DND-41 (cell line): ENCODE measurements around the gene TOMM20.
"Not testable (repeated sequence)": the region's sequence is repeated elsewhere in the genome, so short reads cannot be mapped to it uniquely, and the experiment has no call there.

Experiments used
- ATAC-seq: fragments of 200-7000 bp; cut with Tn5 transposase; 3 replicates; pipeline ENCODE4 v1.9.1; 2021; ENCODE audit warnings: low read depth; ENCODE audit not compliant: insufficient read depth
- DNase-seq: peaks from one replicate; pipeline ENCODE4 v3.0.0-alpha.2; 2020
- H2AFZ ChIP-seq: 2 replicates; pipeline ENCODE4 v1.6.0; 2012; ENCODE audit warnings: low read depth, low read length
- H3K27ac ChIP-seq: 2 replicates; pipeline ENCODE4 v1.5.1; 2012; ENCODE audit warnings: low read length, inconsistent platforms
- H3K27me3 ChIP-seq: fragments of 200-600 bp; sonication (generic); 2 replicates; pipeline ENCODE4 v1.6.0; 2012; ENCODE audit warnings: low read length, mild to moderate bottlenecking, inconsistent platforms; ENCODE audit not compliant: insufficient read depth, poor library complexity
- H3K36me3 ChIP-seq: 2 replicates; pipeline ENCODE4 v1.5.1; 2012; ENCODE audit warnings: low read length, inconsistent platforms; ENCODE audit not compliant: insufficient read depth
- H3K4me1 ChIP-seq: 2 replicates; pipeline ENCODE4 v1.5.1; 2012; ENCODE audit warnings: mild to moderate bottlenecking, low read length; ENCODE audit not compliant: insufficient read depth
- H3K4me2 ChIP-seq: 2 replicates; pipeline ENCODE4 v1.6.0; 2012; ENCODE audit warnings: mild to moderate bottlenecking, moderate library complexity, low read length, inconsistent platforms; ENCODE audit not compliant: insufficient read depth
- H3K4me3 ChIP-seq, 2 experiments: fragments of 200-600 bp in 1 of 2; shearing (Covaris generic) in 1 of 2; 2 replicates each; pipeline ENCODE4 v1.5.1; 2012 to 2016; ENCODE audit warnings: inconsistent platforms in 2 of 2, low read length in 2 of 2, mild to moderate bottlenecking in 2 of 2, low read depth in 1 of 2, moderate library complexity in 1 of 2
- H3K79me2 ChIP-seq: 2 replicates; pipeline ENCODE4 v1.6.0; 2012; ENCODE audit warnings: low read length, inconsistent platforms; ENCODE audit not compliant: insufficient read depth
- H3K9ac ChIP-seq: 2 replicates; pipeline ENCODE4 v1.6.0; 2012; ENCODE audit warnings: low read depth, mild to moderate bottlenecking, inconsistent platforms, low read length, moderate library complexity
- H3K9me3 ChIP-seq: 2 replicates; pipeline ENCODE4 v1.5.1; 2012; ENCODE audit warnings: low read length, moderate library complexity, mild to moderate bottlenecking, inconsistent platforms; ENCODE audit not compliant: insufficient read depth, severe bottlenecking
- H4K20me1 ChIP-seq: 2 replicates; pipeline ENCODE4 v1.6.0; 2012; ENCODE audit warnings: low read length; ENCODE audit not compliant: insufficient read depth
- CTCF ChIP-seq: IDR thresholded peaks from 2 replicates; pipeline ENCODE4 v1.5.1; 2012; ENCODE audit warnings: borderline replicate concordance, low read length, moderate library complexity, mild to moderate bottlenecking; ENCODE audit not compliant: poor library complexity, severe bottlenecking; ENCODE audit errors: extremely low read depth
- EZH2 ChIP-seq: IDR thresholded peaks from 3 replicates; pipeline ENCODE4 v1.6.1; 2012; ENCODE audit warnings: borderline replicate concordance, low read depth, mild to moderate bottlenecking, moderate library complexity, low read length, inconsistent platforms; ENCODE audit not compliant: severe bottlenecking

Gene TOMM20

DNA sequence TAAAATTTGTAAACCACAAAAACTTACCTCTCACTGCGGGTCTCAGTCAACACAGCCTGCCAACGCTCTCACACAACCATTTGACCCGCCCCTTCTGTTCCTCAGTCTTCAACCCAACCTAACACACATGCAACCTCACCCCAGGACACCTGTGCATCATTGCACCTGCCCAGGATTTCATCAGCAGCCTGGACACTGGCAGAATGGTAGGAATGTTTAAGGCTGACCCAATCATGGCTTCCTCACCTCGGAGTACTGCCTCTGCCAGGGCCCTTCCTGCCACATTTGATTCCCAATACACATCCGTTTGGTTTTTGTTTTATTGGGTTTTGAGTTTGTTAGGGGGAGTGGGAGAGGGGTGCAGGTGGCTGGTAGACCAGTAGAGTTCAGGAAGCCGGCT, 40.7 kb downstream of the TOMM20 start:
- no peak for ATAC-seq
- no peak overlapping the region for H3K4me3 ChIP-seq
- TF ChIP-seq CTCF (no peak), EZH2 (no peak)
- no peak overlapping the region for H3K27ac ChIP-seq
- H3K4me1 ChIP-seq: peaks cover 16% of the 10 kb centered on the region
- DNase-seq: no peak
- no peaks in the 10 kb centered on the region for H3K79me2 ChIP-seq
- H3K36me3 ChIP-seq: no peaks in the 10 kb centered on the region
- H3K9me3 ChIP-seq: no peaks in the 10 kb centered on the region
- H3K9ac ChIP-seq: no peak overlapping the region
- no peaks in the 10 kb centered on the region for H3K27me3 ChIP-seq
- no peaks in the 10 kb centered on the region for H4K20me1 ChIP-seq
- H2AFZ ChIP-seq: no peak overlapping the region
- H3K4me2 ChIP-seq: no peak overlapping the region

DNA sequence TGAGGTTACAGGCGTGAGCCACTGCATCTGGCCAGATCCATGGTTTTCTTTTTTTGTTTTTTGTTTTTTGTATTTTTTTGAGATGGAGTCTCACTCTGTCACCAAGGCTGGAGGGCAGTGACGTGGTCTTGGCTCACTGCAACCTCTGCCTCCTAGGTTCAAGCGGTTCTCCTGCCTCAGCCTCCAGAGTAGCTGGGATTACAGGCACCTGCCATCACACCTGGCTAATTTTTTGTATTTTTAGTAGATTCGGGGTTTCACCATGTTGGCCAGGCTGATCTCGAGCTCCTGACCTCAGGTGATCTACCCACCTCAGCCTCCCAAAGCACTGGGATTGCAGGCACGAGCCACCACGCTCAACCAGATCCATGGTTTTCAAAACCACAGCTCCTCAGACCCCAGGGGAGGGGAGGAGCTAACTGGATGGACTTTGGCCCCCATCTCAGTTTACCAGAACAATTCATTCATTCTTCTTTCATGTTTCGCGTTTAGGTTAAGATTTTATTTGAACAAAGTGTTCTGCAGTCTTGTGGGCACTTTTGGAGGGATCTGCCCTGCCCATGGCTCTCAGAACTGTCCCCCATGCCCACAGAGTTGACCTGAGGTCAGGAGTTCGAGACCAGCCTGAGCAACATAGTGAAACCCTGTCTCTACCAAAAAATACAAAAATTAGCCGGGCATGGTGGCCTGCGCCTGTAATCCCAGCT, 43.1 kb downstream of the TOMM20 start:
- not testable (repeated sequence) for H3K4me3 ChIP-seq, H3K9ac ChIP-seq, H2AFZ ChIP-seq, H3K36me3 ChIP-seq, H3K4me2 ChIP-seq, H4K20me1 ChIP-seq, H3K79me2 ChIP-seq, H3K27me3 ChIP-seq, ATAC-seq, DNase-seq, H3K27ac ChIP-seq, H3K9me3 ChIP-seq
- H3K4me1 ChIP-seq: peaks cover 18% of the 10 kb centered on the region

GRCh38 chr1:235080788-235081187, 47.8 kb downstream of the TOMM20 start:
- H3K4me3 ChIP-seq, H3K36me3 ChIP-seq, H3K4me2 ChIP-seq, H2AFZ ChIP-seq, H4K20me1 ChIP-seq, H3K9me3 ChIP-seq, ATAC-seq, H3K27ac ChIP-seq, H3K9ac ChIP-seq, H3K79me2 ChIP-seq, DNase-seq, H3K27me3 ChIP-seq: not testable (repeated sequence)
- H3K4me1 ChIP-seq: peaks cover 18% of the 10 kb centered on the region

- not testable (repeated sequence) for H4K20me1 ChIP-seq, H3K36me3 ChIP-seq, H3K4me3 ChIP-seq, H3K27me3 ChIP-seq, H3K9ac ChIP-seq, H2AFZ ChIP-seq, H3K9me3 ChIP-seq, H3K79me2 ChIP-seq, H3K27ac ChIP-seq, ATAC-seq, DNase-seq, H3K4me2 ChIP-seq
- peaks cover 18% of the 10 kb centered on the region for H3K4me1 ChIP-seq
Measured at GRCh38 chr1:235080297-235080657, 48.4 kb downstream of the TOMM20 start.

DNA sequence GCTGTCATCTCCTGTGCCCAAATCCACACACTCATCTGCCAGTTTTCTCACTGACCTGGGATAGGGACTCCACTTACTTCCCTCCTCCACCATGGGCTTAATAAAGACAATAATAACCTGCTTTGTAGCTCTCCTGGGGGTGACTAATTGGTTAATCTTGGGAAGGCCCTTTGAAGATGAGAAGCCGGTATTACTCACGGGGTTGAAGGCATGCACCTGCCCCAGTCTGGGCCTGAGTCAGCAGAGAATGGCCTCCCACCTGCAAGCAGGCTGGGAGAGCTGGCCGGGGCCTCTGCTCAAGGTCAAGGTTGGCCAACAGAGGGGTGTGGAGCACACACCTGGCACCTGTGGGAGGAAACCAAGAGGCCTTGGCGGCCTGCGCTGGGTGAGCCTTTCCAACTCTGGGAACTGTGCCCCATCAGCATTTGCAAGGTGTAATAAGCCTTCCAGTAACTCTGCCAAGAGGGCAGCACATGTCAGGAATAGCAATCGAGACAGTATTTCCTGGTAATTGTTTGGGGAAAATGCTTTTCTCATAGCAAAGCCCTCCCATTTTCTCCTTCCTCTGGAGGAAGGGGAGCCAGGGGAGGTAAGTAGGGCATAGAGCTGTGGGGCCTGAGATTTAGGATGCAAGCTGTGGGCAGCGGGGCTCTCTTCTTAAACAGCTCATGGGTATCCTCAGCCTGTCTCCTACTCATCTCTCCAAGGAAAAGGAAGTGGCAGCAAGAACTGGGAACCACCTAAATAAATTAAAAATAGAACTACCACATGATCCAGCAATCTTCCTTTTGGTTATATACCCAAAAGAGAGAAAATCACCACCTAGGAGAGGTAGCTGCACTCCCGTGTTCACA, 49.0 kb downstream of the TOMM20 start:
- Histone ChIP-seq H3K36me3 (no peaks in the 10 kb centered on the region), H3K4me2 (no peak overlapping the region), H3K27me3 (no peaks in the 10 kb centered on the region), H3K9ac (no peak overlapping the region), H3K9me3 (no peaks in the 10 kb centered on the region), H3K79me2 (no peaks in the 10 kb centered on the region), H3K4me1 (peaks cover 18% of the 10 kb centered on the region), H2AFZ (no peak overlapping the region), H4K20me1 (no peaks in the 10 kb centered on the region), H3K27ac (no peak overlapping the region), H3K4me3 (no peak overlapping the region)
- DNase-seq: no peak
- TF ChIP-seq CTCF (no peak), EZH2 (no peak)
- ATAC-seq: no peak
